Measurements from ENCODE around the gene AKAP13.
"Not testable (repeated sequence)": the region's sequence is repeated elsewhere in the genome, so short reads cannot be mapped to it uniquely, and the experiment has no call there.

The AKAP13 gene

GRCh38 chr15:85423256-85423655 is 42.9 kb downstream of the AKAP13 start:
- Histone ChIP-seq H3K27ac (no peak overlapping the region), H3K4me3 (no peak overlapping the region)

- Histone ChIP-seq H3K4me3 (no peak overlapping the region), H3K27ac (no peak overlapping the region)
These were observed 43.8 kb downstream of the AKAP13 start for GRCh38 chr15:85424154-85424553.

DNA sequence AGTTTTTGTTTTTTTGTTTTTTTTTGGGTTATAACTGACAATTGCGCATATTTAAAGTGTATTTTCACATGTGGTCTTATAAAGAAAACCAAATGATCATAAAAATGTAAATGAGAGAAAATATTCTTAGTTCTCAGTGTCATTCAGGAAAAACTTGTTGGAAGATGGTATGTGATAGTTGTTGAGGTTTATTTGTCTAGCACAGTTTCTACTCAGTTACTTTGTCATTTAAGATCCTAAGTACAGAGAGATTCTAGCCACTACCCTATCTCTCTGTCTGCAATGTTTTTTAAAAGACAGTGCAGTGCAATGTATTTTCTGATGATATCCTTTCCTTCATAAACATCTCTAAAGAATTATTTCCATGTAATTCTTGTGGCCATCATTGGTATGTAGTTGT is 46.1 kb downstream of the AKAP13 start:
- Histone ChIP-seq H3K4me3 (no peak overlapping the region), H3K27ac (no peak overlapping the region)

DNA sequence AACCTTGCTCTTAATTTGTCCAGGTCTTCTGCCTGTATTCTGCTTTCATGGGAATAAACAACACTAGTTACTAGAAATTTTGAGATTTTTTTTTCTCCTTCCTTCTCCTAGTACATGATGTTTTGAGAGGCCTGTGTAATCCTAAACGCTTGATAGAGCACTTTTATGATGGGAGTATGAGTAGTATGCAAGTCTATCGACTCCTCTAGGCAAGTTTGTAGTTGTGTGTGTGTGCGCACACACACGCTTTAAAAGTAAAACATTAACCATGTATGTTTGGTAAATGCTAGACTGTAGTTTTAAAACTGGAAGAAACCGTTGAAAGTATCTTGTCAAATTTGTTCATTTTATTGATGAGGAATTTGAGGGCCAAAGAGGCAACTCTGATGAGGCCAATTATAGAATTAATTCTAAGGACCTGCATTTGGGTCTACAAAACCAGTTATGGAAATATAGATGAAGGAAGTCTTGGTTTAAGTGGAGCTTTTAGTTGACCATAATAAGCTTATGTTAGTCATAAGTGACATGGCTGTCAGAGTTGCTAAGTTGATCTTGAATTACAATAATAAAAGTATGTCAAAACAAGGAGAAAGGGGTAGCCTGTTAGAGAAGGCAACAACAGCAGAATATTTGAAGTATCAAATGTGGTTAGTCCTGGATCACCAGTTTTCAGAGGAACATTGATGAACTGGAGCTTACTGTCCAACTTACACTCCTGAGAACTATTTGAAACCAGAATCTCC is 47.1 kb downstream of the AKAP13 start:
- no peak overlapping the region for H3K27ac ChIP-seq
- H3K4me3 ChIP-seq, result no peak overlapping the region

GRCh38 chr15:85429522-85429921 is 49.1 kb downstream of the AKAP13 start:
- H3K4me3 ChIP-seq, result no peak overlapping the region
- H3K27ac ChIP-seq, result no peak overlapping the region

DNA sequence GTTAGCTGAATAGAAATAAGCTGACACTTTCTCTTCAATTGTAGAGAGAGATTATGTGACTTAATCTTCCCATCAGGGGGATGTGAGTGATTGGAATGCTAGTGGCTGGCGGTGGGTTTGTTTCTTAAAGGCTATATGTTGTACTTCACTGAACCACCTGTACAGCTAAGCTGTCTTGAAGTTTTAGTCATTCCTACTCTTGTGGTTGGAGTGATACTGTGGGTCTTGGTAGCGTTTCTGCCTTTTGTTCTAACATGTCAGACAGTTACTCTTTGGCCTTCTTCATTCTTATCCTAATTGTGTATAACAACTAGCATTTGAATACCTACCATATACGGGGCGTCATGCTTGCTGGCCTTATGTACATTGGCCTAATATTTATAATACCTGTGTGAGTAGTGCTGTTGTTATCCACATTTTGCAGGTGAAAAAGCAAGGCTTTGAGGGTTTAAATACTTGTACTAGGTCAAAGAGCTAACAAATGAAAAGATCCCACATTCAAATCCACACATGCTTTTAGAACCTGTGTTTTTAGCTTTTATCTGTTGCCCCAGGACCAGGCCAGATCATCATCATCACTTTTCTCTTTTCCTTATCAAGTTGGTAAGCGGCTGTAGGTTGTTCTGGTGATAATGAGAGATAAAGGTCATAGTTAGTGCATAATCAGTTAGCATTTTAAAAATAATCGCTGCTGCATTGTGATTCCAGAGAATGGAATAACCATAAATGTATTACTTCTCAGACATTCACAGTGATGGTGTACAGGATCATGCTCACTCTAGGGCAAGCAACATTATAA is 50.2 kb downstream of the AKAP13 start:
- H3K27ac ChIP-seq, result no peak overlapping the region
- no peak overlapping the region for H3K4me3 ChIP-seq

GRCh38 chr15:85439996-85440395 is 59.6 kb downstream of the AKAP13 start:
- peak overlapping the region in 1 of 21 experiments; percentile 39 for H3K27ac ChIP-seq
- H3K4me3 ChIP-seq, result no peak overlapping the region

- H3K4me3 ChIP-seq, result no peak overlapping the region
- H3K27ac ChIP-seq, result peak overlapping the region in 1 of 21 experiments; percentile 39
These were observed 60.0 kb downstream of the AKAP13 start for GRCh38 chr15:85440451-85440850.

GRCh38 chr15:85441854-85442253 is 61.5 kb downstream of the AKAP13 start:
- H3K4me3 ChIP-seq, H3K27ac ChIP-seq: not testable (repeated sequence)

GRCh38 chr15:85443046-85443445 is 62.6 kb downstream of the AKAP13 start:
- peak overlapping the region in 13 of 21 experiments; percentile 16 to 74 (median 56) for H3K27ac ChIP-seq
- H3K4me3 ChIP-seq, result no peak overlapping the region

DNA sequence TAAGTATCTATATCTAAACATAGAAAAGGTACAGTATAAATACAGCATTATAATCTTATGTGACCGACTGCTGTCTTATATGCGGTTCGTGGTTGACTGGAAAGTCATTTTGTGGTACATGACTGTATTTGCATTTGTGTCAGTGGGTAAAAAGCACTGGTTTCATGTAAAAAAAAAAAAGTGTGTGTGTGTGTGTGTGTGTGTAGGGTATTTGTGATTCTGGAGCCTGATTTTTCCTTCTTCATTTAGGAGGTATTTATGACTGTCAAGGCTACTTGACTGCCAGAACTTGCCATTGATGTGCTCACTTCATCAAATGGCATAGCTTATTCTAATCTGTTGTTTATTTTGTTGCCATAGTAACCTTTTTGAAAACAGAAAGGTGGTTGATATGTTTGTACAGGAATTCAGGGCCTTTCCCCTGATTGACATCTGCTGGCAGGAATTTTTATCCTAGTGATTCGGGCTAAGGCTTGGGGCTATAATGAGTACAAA is 63.2 kb downstream of the AKAP13 start:
- Histone ChIP-seq H3K27ac (peak overlapping the region in 13 of 21 experiments; percentile 16 to 74 (median 56)), H3K4me3 (no peak overlapping the region)

DNA sequence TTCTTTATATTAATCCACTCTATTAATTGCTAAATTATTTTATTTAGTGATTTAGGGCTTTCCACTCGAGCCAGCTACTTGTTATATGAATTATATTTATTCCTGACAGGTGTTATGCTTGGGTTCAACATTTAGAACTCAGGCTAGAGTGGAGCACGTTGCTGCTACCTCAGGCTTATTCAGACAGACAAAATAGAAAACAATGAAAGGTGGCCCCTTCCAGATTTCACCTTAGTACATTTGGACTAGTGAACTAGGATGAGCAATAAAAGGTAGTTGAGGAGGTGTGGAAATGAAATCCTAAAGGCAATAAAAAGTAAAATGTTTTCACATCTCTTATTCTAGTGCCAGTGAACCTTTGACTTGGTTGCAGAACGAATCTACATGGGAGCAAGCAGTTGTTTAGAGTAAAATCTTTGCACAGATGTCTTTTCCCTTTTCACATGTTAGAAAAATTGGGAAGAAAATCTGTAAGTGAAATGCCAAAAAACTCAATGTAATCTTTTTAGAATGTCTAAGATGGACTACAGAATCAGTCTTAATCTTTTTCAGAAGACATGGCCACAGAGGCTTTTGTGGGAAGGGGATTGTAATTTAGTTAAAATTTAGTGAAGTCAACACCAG is 63.8 kb downstream of the AKAP13 start:
- no peak overlapping the region for H3K4me3 ChIP-seq
- peak overlapping the region in 11 of 21 experiments; percentile 3 to 73 (median 47) for H3K27ac ChIP-seq

- Histone ChIP-seq H3K27ac (peak overlapping the region in 1 of 21 experiments; percentile 73), H3K4me3 (no peak overlapping the region)
These were observed 65.0 kb downstream of the AKAP13 start for GRCh38 chr15:85445361-85445760.

GRCh38 chr15:85451099-85451700 is 70.8 kb downstream of the AKAP13 start:
- Histone ChIP-seq H3K27ac (no peak overlapping the region), H3K4me3 (no peak overlapping the region)

DNA sequence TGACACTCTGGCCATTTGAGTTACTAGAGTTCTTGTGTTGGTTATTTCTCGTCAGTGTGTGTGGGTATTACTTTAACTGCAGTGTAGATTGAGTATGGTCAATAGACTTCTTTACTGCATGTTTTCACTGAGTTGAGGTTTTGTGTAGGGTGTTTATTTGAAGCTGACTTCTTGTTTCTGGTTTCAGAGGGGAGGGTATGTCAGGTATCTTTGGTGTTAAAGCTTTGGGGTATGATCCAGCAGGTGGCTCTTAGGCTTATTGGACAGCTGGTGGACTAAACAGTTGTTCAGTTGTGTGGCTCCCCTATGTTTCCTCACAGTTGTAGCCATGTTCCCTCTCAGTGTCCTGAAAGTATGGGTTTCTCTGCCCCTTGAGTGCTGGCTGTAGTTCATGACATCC is 72.0 kb downstream of the AKAP13 start:
- Histone ChIP-seq H3K4me3 (no peak overlapping the region), H3K27ac (no peak overlapping the region)

DNA sequence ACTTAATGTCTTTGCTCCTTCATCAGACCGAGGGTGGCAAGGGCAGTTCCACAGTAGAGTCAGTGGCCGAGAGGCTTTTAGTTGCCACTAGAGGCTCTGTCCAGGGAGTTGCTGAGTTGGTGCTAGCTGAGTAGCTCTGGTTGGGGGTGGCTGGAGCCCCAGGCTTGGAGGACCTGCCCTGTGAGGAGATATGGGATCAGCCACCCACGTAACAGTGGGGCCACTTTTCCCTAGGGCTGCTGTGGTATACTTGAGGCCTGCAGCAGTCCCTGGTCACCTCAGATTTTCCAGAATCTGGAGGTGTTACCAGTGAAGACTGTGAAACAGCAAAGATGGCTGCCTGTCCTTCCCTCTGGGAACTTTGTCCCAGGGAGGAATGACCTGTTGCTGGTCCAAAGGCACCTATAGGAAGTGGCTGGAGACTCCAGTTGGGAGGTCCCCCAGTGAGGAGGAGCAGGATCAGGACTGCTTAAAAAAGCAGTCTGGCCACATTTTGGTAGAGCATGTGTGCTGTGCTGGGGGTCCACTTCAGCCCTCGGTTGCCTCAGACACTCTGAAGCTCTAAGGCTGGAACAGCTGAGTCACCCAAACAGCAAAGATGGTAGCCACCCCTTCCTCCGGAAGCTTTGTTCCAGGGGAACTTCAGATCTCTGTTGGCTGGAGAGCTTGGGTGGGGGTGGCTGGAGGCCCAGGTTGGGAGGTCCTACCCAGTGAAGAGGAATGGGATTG is 72.9 kb downstream of the AKAP13 start:
- peak overlapping the region in 1 of 21 experiments; percentile 8 for H3K27ac ChIP-seq

DNA sequence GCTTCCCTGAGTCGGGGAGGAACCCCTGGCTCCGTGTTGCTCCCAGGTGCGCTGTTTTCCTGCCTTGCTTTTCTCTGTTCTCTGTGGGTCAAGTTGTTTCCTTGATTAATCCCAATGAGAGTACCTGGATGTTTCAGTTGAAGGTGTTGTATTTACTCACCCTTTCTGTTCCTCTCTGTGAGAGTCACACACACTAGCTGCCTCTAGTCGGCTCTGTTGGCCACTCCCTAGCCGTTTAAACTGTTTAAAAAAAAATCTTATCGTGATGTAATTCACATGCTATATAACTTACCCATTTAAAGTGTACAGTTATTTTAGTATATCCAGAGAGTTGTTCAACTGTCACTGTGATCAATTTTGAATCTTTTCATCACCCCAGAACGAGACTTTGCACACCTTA is 74.0 kb downstream of the AKAP13 start:
- Histone ChIP-seq H3K27ac (peak overlapping the region in 1 of 21 experiments; percentile 8), H3K4me3 (no peak overlapping the region)

More for the DNA sequence above, 72.9 kb downstream of the AKAP13 start:
- no peak overlapping the region for H3K4me3 ChIP-seq

DNA sequence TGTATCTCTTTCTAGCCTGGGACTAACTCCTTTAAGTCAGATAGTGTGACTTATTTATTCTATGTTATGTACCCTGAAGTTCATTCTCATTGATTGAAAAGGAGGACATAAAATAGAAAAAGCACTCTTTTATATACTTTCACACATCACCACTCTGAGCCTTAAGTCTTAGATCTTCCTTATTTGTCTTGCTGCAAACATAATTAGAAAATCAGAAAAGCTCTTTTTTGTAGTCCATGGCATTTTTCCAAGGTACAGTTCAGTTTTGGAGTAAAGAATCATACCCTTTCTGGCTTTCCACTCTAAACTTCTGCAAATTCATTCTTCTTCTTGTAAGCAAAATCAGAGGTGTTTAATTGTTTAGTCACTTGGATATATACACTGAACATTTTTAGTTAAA is 75.5 kb downstream of the AKAP13 start:
- no peak overlapping the region for H3K27ac ChIP-seq
- no peak overlapping the region for H3K4me3 ChIP-seq

GRCh38 chr15:85456798-85457197 is 76.4 kb downstream of the AKAP13 start:
- no peak overlapping the region for H3K4me3 ChIP-seq
- no peak overlapping the region for H3K27ac ChIP-seq

All from skin epidermis (tissue), 12 donors.